ENCODE measurements around the gene AIF1L.
"Not testable (repeated sequence)": the region's sequence is repeated elsewhere in the genome, so short reads cannot be mapped to it uniquely, and the experiment has no call there.

The AIF1L gene

DNA sequence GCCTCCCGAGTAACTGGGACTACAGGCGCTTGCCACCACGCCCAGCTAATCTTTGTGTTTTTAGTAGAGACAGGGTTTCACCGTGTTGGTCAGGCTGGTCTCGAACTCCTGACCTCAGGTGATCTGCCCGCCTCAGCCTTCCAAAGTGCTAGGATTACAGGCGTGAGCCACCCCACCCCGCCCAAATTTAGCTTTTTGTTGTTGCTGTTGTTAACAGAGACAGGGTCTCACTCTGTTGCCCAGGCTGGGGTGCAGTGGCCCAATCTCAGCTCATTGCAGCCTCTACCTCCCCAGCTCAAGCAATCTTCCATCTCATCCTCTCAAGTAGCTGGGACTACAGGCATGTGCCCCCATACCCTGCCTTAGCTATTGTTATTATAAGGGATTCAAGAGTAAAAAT, 3.5 kb downstream of the AIF1L start:
- DNase-seq = not testable (repeated sequence)

DNA sequence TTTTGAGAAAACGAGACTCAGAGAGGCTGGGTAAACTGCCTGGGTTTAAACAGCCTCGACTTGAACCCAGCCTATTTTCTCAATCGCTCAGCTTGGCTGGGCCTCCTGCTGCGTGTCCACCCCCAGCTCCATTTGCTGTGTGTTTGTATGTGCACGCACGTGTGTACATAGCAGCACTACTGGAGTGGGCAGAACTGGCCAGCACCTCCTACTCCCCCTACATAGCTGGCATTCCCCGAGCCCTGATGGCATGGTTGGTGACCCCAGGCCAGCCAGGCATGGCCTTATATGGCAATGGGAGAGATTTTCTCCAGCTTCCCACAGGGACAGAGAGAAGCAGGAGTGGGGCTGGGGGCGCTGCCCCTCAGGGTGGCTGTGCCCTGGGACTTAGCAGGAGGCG, 4.1 kb downstream of the AIF1L start:
- DNase-seq = no peak

DNA sequence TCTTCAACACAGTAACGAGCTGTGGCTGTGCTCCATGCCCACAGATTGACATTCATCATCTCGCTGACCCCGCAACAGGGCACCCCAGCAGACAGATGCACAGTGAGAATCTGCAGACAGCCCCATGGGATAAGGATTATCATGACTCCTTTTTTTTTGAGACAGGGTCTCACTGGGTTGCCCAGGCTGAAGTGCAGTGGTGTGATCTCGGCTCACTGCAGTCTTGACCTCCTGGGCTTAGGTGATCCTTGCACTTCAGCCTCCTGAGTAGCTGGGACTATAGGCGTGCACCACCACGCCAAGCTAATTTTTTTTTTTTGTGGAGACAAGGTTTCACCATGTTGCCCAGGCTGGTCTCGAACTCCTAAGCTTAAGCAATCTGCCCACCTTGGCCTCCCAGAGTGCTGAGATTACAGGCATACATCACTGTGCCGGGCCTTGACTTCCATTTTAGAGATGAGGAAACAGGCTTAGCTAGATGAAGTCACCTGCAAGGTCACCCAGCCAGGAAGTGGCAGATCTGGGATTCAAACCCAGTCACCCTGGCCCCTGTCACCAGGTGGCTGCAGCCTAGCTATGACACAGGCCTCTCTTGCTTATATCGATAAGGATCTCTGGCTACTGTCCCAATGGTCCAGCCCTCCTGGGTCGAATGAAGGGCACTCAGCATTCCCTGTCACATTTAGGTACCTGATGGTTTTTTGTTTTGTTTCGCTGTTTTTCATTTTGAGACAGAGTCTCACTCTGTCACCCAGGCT, 5.1 kb downstream of the AIF1L start:
- DNase-seq = no peak

DNA sequence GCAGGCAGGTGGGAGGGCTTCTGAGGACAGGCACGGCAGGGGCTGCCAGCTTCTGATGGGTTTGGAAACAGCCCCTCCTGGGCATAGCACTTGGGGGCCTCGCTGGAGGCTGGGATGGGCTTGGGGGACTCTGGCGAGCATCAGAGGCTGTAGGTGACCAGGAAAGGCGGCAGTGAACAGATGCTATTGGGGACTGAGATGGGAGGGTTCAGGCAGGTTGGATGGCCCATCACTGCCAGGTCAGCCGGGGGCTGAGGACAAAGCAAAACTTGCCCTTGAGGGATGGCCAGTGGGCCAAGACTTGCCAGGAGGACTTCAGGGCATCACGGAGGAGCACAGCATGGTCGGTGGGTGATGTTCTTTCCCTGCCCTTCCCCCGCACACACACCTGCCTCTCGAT, 6.7 kb downstream of the AIF1L start:
- no peak for DNase-seq

DNA sequence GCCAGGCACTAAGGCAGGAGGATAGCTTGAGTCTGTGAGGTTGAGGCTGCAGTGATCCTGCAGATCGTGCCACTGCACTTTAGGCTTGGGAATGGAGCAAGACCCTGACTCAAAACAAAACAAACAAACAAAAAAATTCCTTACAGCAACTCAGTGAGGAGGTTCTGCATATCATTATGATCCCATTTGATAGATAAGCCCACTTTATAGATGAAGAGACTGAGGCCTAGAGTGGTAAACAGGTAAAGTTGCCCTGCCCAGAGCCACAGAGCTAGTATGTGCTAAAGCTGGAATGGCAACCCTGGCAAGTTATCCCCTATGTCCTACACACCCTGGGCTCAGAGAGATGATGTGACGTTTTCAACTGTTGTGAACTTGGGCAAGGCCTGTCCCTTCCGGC, 7.2 kb downstream of the AIF1L start:
- DNase-seq = no peak

DNA sequence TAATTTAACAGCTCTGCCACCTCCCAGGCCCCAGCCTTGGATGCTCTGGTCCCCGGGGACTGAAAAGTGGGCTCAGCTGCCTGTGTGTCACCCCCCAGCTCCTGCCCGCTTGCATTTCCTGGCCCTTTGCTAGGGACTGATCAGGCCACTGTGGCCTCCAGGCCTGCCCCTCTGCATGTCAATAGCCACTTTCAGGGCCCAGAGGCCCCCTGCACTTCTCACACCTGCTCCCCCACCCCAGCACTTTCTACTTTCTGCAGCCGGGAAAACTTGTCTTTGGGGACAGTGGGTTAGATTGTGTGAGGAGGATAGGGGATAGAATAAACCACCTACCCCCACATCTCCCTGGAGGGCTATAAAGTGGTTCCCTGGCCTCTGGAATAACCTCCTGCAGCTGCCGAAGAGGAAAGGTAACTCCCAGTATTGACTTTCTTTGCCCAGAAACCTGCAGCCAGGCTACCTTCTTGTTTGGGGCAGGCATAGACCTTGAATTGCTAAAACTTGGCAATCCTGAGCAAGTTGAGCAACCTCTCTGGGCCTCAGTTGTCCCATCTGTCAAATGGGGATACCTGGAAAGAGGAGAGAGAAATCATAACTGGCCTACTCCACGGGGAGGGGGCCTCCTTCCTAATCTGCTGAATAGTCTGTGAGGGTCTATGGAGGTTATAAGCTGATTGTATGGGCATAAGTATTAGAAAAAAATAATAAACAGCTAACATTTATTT, 7.8 kb downstream of the AIF1L start:
- no peak for DNase-seq

DNA sequence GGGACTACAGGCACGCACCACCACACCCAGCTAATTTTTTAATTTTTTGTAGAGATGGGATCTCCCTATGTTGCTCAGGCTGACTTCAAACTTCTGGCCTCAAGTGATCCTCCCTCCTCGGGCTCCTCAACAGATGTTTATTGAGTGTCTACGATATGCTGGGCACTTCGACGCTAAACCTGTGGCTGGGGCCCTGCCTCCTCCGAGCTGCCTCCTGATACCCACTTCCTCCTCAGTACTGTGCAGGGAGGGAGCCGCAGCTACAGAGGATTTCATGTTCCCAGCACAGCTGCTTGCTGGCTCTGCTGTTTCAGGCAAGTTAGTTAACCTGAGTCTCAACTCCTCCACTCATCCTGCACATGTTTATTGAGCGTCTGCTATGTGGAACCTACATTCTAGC, 9.6 kb downstream of the AIF1L start:
- DNase-seq = no peak

DNA sequence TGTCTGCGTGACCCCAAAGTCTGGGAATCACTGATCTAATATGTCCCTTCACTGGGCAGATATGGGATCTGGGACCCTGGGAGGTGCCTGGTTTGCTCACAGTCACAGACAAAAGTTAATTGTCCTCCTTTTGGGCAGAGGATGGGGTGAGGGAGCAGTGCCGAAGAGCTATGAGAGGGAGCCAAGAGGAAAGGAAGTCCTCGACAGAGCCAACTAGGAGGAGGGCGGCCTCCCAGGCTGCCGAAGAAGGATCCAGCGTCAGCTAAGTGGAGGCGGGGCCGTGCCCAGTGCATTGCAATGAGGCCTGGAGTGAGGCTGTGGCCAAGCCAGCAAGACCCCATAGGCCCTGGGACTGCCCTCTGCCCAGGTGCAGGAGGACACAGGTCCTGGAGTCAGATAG, 11.4 kb downstream of the AIF1L start:
- DNase-seq = no peak

DNA sequence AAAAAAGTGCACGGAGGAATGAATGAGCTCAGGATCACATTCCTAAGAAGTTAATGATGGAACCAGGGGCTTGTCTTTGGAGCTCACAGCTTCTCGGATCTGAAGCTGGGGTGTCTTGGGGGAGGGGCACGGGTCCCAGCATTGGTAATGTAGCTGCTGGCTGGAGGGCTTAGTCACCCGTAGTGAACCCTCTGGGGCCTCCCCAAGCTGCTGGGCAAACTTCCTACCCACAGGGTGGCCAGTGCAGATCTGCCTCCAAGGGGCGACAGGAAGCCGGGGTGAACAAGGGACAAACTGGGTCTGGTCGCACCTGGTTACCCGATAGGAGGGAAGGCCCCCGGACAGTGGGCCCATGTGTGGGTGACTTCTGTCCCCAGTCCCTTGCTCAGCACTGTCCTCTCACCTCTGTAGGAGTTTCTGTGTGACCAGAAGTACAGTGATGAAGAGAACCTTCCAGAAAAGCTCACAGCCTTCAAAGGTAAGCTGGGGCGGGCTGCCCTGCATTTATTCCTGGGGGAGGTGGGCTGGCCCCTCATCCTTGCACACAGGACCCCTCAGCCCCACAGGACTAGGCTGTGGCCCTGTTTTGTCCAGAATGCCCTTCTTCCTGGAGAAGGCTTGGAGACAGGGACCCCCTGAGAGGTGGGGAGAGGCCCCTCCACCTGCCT, 15.0 kb downstream of the AIF1L start:
- no peak for DNase-seq

DNA sequence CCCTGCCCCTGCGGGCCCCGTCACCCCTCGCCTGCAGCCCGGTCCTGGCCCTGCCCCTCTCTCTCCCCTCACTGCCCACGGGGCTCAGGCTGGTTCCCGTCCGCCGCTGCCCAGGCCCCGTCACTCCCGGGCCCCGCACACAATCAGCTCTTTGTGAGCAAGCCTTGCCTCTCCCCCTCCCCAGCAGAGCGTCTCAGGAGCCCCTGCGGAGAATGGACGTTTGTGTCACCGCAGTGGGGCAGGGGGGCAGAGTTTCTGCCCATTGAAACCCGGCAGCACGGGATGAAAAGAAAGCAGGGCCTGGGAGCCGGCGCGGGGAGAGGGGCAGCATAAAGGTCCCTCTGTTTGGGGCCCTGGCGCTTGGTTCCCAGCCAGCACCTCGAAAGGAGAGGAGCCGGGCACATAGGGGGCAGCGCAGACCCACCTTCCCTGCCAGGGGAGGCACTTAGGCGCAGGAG, 15.6 kb downstream of the AIF1L start:
- DNase-seq = no peak

DNA sequence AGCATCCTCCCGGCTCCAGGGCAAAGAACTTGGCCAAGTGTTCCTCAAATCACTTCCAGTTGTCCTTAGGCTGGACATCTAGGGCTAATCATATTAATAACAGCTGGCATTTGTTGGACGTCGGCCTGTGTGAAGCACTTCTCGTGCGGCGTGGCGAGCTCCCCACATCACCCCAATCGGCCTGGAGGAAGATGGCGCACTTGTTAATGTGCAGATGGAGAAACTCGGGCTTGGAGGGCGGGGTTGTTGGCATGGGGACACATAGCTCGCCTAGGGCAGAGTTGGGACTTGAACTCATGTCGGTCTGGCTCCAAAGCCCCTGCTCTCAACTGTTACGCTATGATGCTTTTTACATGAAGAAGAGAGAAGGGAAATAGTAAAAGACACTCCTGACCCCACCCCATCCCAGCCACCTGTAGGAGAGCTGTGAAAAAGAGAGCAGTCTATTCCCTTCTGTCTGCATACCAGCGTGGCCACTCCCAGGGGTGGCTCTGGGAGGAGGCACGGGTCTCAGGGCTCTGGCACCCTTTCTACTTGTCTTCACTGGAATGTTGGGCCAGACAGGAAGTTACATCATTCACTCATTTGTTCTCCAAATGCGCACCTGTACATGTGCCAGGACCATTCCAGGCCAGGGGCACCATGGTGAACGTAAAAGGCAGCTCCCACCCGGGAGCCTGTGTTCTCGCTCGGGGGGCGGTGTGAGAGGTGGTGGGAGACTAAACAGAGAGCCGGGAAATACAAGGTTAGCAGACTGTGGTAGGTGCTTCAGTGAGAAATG, 16.2 kb downstream of the AIF1L start:
- no peak for DNase-seq

DNA sequence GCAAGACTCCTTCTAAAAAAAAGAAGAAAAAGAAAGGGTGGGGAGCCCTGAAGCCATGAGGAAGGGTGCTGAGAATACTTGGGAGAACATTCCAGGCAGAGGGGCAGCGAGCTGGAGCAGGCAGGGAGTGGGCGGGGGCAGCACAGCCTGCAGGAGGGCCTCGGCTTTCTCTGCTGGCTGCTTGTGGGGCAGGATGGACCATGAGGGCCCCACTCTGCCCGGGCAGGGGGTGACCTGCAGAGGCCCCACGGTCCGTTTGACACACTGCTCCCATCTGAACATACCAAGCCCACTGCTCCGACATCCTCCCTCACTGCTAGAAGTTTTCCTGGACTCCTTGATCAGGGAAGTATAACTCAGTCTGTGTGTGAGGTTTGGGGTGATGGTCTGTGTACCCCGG, 17.3 kb downstream of the AIF1L start:
- DNase-seq = no peak

DNA sequence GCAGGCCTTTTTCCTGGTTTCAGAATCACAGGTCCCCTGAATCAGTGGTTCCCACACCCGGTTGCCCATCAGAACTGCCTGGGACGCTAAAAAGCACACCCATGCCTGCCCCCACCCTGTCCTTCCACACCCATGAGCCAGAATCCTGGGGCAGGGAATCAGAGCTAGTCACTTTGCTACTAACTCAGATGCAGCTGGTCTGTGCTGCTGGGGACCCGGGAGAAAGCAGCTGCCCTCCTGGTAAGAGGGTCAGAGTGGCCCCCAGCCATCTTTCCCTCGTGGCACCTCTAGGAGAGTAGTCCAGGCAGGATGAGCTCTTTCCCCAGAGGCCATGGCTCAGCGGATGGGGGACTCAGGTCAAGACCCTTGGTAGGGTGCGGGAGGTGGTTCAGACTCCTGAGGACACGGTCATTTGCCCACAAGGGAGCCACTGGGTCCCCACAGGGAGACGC, 17.8 kb downstream of the AIF1L start:
- DNase-seq = no peak

DNA sequence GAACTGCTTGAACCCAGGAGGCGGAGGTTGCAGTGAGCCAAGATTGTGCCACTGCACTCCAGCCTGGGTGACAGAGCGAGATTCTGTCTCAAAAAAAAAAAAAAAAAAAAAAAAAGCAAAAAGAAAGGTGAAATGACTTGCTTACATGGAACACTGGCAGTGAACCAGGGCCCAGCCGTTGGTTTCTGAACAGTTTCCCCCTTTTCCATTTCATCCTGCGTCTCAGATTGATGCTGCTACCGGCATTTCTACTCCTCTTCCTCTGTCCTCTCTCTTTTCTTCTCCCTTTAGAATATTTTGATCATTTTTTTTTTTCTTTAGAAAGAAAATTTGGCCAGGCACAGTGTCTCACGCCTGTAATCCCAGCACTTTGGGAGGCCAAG, 19.0 kb downstream of the AIF1L start:
- not testable (repeated sequence) for DNase-seq

DNA sequence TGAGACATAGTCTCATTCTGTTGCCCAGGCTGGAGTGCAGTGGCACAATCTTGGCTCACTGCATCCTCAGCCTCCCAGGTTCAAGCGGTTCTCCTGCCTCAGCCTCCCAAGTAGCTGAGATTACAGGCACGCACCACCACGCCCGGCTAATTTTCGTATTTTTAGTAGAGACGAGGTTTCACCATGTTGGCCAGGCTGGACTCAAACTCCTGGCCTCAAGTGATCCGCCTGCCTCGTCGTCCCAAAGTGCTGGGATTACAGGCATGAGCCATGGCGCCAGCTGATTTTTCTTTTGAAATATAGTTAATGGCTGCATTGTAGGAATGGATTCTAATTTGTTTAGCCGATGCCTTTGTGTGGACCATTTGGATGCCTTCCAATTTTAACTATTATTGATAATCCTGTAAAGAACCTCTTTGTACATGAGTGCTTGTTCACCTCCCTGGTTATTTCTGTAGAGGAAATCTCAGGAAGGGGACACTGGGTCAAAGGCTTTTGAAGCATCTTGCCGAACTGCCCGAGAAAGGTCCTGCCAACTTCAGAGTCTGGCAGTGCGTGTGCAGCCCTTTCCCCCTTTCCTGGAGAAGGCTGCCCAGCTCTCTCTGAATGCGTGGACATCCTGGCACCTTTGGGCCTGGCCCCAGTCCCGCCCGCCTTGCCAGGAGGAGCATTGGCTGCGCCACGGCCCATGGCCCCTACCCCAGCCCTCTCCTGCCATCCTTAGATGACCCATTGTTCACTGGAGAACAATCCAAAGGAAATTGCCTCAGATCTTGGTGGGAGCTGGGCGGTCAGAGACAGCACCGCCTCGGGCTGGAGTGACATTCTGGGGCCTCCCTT, 20.2 kb downstream of the AIF1L start:
- no peak for DNase-seq

DNA sequence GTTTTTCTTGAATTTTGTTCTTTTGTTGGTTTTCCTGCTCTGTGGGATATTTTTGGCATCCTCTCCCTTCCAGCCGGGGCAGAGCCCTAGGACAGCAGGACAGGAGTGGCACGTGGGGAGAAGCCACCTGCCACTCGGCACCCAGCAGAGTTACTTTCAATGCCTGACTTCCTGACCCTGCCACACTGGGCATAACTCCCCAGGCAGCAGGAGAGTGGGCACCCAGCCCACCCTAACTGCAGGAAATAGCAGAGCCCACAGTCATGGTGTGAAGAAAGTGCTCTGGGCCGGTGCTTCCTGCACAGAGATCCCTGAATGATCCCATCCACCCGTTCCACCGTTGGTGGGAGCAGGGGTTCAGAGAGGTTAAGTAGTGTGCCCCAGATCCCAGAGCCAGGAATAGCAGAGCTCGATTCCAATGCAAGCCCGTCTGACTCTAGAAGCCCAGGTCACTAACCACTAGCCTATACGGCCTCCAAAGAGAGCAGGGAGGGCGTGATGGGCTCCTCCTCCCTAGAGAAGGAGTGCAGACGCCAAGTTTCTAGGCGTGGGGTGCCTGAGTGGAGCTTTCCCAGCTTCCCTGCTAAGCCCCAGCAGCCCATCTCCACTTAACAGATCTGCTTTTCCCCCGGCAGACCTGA, 20.9 kb downstream of the AIF1L start:
- DNase-seq = no peak

DNA sequence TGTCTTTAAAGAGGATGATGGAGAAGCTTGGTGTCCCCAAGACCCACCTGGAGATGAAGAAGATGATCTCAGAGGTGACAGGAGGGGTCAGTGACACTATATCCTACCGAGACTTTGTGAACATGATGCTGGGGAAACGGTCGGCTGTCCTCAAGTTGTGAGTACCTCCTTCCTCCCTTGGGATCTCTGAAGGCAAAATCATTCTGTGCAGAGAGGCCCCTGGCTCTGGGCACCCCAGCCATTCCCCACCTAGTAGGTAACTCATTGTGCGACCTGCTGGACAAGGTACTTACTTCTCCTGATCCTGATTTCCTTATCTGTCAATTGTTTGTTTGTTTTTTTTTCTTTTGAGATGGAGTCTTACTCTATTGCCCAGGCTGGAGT, 21.4 kb downstream of the AIF1L start:
- no peak for DNase-seq

DNA sequence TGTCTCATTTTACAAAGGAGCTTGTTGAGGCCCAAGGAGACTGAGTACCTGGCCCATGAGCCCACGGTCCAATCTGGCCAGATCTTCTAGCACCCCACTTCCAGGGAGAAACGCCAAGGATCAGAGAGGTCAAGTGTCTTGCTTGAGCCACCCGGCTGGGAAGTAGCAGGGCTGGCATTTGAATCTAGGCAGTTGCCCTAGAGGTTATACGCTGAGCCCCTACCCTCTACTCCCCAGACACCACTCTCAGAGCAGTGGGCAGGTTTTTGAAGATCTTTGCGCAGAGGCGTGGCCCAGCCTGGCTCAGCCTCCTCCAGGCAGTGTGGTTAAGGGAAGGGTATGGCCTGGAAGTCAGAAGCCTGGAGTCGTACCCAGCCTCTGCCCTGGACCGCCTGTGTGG, 23.3 kb downstream of the AIF1L start:
- no peak for DNase-seq

DNA sequence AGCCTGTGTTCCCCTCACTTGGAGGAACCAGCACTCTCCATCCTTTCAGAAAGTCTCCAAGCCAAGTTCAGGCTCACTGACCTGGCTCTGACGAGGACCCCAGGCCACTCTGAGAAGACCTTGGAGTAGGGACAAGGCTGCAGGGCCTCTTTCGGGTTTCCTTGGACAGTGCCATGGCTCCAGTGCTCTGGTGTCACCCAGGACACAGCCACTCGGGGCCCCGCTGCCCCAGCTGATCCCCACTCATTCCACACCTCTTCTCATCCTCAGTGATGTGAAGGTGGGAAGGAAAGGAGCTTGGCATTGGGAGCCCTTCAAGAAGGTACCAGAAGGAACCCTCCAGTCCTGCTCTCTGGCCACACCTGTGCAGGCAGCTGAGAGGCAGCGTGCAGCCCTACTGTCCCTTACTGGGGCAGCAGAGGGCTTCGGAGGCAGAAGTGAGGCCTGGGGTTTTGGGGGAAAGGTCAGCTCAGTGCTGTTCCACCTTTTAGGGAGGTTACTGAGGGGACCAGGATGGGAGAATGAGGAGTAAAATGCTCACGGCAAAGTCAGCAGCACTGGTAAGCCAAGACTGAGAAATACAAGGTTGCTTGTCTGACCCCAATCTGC, 24.4 kb downstream of the AIF1L start:
- DNase-seq = no peak

DNA sequence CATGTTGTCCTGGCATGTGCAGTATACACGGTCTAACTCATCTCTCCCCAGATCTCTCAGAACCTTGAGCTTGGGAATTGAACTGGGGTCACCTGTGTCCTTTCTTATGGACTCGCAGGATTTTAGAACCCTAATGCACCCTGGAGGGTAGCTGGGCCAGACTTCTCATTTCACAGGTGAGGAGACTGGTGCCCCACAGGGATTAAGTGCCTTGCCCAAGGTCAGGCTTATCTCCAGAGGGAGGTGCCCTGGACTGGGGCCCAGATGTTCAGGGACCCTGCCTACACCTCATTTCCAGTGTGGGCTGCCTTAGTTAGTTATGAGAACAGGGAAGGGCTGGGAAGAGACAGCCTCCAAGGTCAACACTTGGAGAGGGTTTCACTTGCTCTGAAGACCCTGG, 25.0 kb downstream of the AIF1L start:
- DNase-seq = no peak

DNA sequence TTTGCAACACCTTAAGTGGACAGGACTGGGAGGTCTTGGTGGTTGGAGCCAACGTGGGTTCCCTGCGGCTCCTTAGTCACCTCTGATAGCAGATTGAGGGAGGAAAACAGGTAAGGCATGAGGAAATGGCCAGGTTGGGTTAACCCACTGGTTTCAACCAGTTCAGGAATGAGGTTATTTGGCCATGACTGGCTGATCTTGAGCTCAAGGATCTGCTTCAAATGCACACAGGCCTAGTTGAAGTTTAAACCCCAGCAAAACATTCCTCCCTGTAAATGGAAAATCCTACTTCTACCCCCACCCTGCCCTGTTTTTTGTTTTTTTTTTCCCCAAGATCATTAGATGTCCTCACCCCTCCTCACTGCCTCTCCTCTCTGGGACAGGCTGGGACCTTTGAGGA, 25.8 kb downstream of the AIF1L start:
- DNase-seq = no peak

DNA sequence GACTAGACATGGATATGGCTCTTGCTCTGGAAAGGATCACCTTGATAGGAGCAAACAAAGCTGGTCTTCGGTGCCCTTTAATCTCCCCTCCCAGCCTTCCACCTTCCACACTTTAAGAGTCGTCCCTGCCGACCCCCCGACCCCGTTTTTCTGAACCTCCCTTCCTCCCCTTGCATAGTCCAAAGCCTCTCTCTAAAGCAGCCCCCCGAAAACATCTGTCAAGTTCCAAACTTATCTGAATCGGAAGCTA, 28.6 kb downstream of the AIF1L start:
- no peak for DNase-seq
